Measurements from ENCODE around the gene RNF128. TPM values are rescaled to one million over a fixed set of nuclear protein-coding genes. Genes with fewer than 3 reads are reported as not detected.

RNF128 gene
- polyA plus RNA-seq, 1 donor (not counting 4 experiments of a cell fraction or from before 2014, with no cell fraction given), result 20.1 TPM

DNA sequence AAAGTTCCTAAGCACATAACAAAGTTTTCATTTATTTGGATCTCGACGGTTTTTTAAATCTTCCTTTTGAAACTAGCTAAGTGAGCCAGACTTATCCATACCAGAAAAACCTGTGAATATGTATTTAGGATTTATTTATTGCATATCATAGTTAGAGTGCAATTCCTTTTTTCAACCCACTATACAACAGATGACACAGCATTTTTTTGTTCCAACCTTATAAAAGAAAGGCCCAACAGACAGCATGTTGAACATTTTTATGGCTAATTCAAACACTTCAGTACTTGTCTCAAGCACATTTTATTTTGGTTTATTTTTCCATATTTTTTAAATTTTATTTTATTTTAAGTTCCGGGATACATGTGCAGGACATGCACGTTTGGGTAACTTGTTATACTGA lies 15.1 kb upstream of the RNF128 start:
- TF ChIP-seq CTCF (optimal IDR thresholded peaks at IDR 0.05 in 1 of 3, IDR thresholded peaks at IDR 0.05 in 1 of 3, conservative IDR thresholded peaks at IDR 0.05 in 1 of 3; ENCODE audit: extremely low read depth in 1 of 3, insufficient read depth in 2 of 3, low read length in 3 of 3), result no peak
- TF ChIP-seq EZH2 (IDR thresholded peaks at IDR 0.05; ENCODE audit: low read length), result no peak
- H3K27me3 ChIP-seq (ENCODE audit: control insufficient read depth, extremely low read depth, insufficient read depth, low read length), result no peaks in the 10 kb centered on the region
- H3K4me1 ChIP-seq (ENCODE audit: control insufficient read depth, extremely low read depth, insufficient read depth, low read length), result peaks cover 13% of the 10 kb centered on the region
- H3K4me2 ChIP-seq (ENCODE audit: control insufficient read depth, extremely low read depth, insufficient read depth, low read depth, low read length), result no peak overlapping the region
- no peak overlapping the region for H3K4me3 ChIP-seq (ENCODE audit: control insufficient read depth in 2 of 3, extremely low read depth in 1 of 3, insufficient read depth in 2 of 3, low read depth in 1 of 3, low read length in 3 of 3)
- no peak for FAIRE-seq
- dilution Hi-C loops (cut with MboI; ENCODE audit: extremely low pct_ligation_motif_present, low sequenced_read_pairs), result no loop called here
- H3K9me3 ChIP-seq (ENCODE audit: control insufficient read depth, low read depth, low read length), result no peaks in the 10 kb centered on the region
- H3K36me3 ChIP-seq (ENCODE audit: control insufficient read depth in 2 of 2, extremely low read depth in 1 of 2, insufficient read depth in 2 of 2, low read length in 2 of 2), result no peaks in the 10 kb centered on the region
- H3K27ac ChIP-seq (ENCODE audit: control insufficient read depth, insufficient read depth, low read length), result no peak overlapping the region
- no peaks in the 10 kb centered on the region for H4K20me1 ChIP-seq (ENCODE audit: control insufficient read depth, extremely low read depth, insufficient read depth, low read length)
- H3K79me2 ChIP-seq (ENCODE audit: control insufficient read depth, insufficient read depth, low read length), result no peaks in the 10 kb centered on the region
- no peak overlapping the region for H2AFZ ChIP-seq (ENCODE audit: control insufficient read depth, low read length)
- H3K9me1 ChIP-seq (ENCODE audit: control insufficient read depth, extremely low read depth, insufficient read depth, low read length), result no peaks in the 10 kb centered on the region
- no peak overlapping the region for H3K9ac ChIP-seq (ENCODE audit: control insufficient read depth, extremely low read depth, insufficient read depth, low read length)
- DNase-seq (ENCODE audit: low read depth, low spot score), result no peak

DNA sequence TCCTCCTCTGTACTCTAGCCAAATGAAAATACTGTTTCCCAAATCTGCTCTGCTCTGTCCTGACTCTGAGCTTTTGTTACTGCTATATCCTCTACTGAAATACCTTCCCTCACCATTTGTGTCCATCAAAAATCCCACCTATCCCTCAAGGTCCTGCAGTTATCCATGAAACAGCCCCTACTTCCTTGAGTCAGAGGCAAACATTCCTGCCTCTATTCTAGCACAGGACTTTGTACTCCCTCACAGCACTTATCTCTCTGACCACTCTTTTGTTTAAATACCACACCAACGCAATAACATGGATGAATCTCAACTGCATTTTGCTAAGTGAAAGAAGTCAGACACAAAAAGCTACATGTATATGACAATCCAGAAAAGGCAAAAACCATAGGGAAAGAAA lies 10.5 kb upstream of the RNF128 start:
- DNase-seq (ENCODE audit: low read depth, low spot score) (no peak), FAIRE-seq (no peak)
- Histone ChIP-seq H3K4me2 (ENCODE audit: control insufficient read depth, extremely low read depth, insufficient read depth, low read depth, low read length) (no peak overlapping the region), H3K79me2 (ENCODE audit: control insufficient read depth, insufficient read depth, low read length) (no peaks in the 10 kb centered on the region), H3K4me1 (ENCODE audit: control insufficient read depth, extremely low read depth, insufficient read depth, low read length) (no peaks in the 10 kb centered on the region), H3K9me1 (ENCODE audit: control insufficient read depth, extremely low read depth, insufficient read depth, low read length) (no peaks in the 10 kb centered on the region), H2AFZ (ENCODE audit: control insufficient read depth, low read length) (no peak overlapping the region), H3K9me3 (ENCODE audit: control insufficient read depth, low read depth, low read length) (no peaks in the 10 kb centered on the region), H3K9ac (ENCODE audit: control insufficient read depth, extremely low read depth, insufficient read depth, low read length) (no peak overlapping the region), H3K27me3 (ENCODE audit: control insufficient read depth, extremely low read depth, insufficient read depth, low read length) (no peaks in the 10 kb centered on the region), H3K4me3 (ENCODE audit: control insufficient read depth in 2 of 3, extremely low read depth in 1 of 3, insufficient read depth in 2 of 3, low read depth in 1 of 3, low read length in 3 of 3) (no peak overlapping the region), H3K36me3 (ENCODE audit: control insufficient read depth in 2 of 2, extremely low read depth in 1 of 2, insufficient read depth in 2 of 2, low read length in 2 of 2) (no peaks in the 10 kb centered on the region), H3K27ac (ENCODE audit: control insufficient read depth, insufficient read depth, low read length) (no peak overlapping the region), H4K20me1 (ENCODE audit: control insufficient read depth, extremely low read depth, insufficient read depth, low read length) (no peaks in the 10 kb centered on the region)
- dilution Hi-C loops (cut with MboI; ENCODE audit: extremely low pct_ligation_motif_present, low sequenced_read_pairs), result no loop called here
- TF ChIP-seq EZH2 (IDR thresholded peaks at IDR 0.05; ENCODE audit: low read length), result no peak

DNA sequence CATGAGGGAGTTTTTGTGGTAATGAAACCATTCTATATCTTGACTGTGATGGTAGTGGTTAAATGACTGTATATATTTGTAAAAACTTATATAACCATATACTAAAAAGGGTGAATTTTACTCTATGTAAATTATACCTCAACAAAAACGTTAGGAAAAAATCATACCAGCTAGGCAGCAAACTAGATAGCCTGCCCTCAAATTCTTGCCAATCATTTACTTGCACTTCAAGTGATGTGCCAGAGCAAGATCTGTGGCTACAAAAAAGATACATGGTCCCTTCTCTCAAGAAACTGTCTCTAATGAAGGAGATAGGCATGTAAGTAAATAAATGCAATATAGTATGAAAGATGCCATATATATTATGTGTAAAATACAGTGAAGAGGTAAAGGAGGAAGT lies 10.0 kb upstream of the RNF128 start:
- DNase-seq (ENCODE audit: low read depth, low spot score), result no peak
- dilution Hi-C loops (cut with MboI; ENCODE audit: extremely low pct_ligation_motif_present, low sequenced_read_pairs), result no loop called here
- FAIRE-seq, result no peak

More for the DNA sequence above, 10.0 kb upstream of the RNF128 start:
- no peaks in the 10 kb centered on the region for H3K9me3 ChIP-seq (ENCODE audit: control insufficient read depth, low read depth, low read length)
- H3K27ac ChIP-seq (ENCODE audit: control insufficient read depth, insufficient read depth, low read length), result no peak overlapping the region
- H2AFZ ChIP-seq (ENCODE audit: control insufficient read depth, low read length), result no peak overlapping the region
- H3K4me3 ChIP-seq (ENCODE audit: control insufficient read depth in 2 of 3, extremely low read depth in 1 of 3, insufficient read depth in 2 of 3, low read depth in 1 of 3, low read length in 3 of 3), result no peak overlapping the region
- H3K27me3 ChIP-seq (ENCODE audit: control insufficient read depth, extremely low read depth, insufficient read depth, low read length), result no peaks in the 10 kb centered on the region
- no peaks in the 10 kb centered on the region for H3K36me3 ChIP-seq (ENCODE audit: control insufficient read depth in 2 of 2, extremely low read depth in 1 of 2, insufficient read depth in 2 of 2, low read length in 2 of 2)
- no peaks in the 10 kb centered on the region for H3K4me1 ChIP-seq (ENCODE audit: control insufficient read depth, extremely low read depth, insufficient read depth, low read length)
- H3K9ac ChIP-seq (ENCODE audit: control insufficient read depth, extremely low read depth, insufficient read depth, low read length), result no peak overlapping the region
- H4K20me1 ChIP-seq (ENCODE audit: control insufficient read depth, extremely low read depth, insufficient read depth, low read length), result no peaks in the 10 kb centered on the region
- no peaks in the 10 kb centered on the region for H3K79me2 ChIP-seq (ENCODE audit: control insufficient read depth, insufficient read depth, low read length)
- no peak overlapping the region for H3K4me2 ChIP-seq (ENCODE audit: control insufficient read depth, extremely low read depth, insufficient read depth, low read depth, low read length)
- no peaks in the 10 kb centered on the region for H3K9me1 ChIP-seq (ENCODE audit: control insufficient read depth, extremely low read depth, insufficient read depth, low read length)
- TF ChIP-seq EZH2 (IDR thresholded peaks at IDR 0.05; ENCODE audit: low read length) (no peak), CTCF (optimal IDR thresholded peaks at IDR 0.05 in 1 of 3, IDR thresholded peaks at IDR 0.05 in 1 of 3, conservative IDR thresholded peaks at IDR 0.05 in 1 of 3; ENCODE audit: extremely low read depth in 1 of 3, insufficient read depth in 2 of 3, low read length in 3 of 3) (no peak)

All from keratinocyte (primary cell).